Subcutaneous adipose tissue (tissue), 4 donors: ENCODE data around the gene JOSD1. TPM values are rescaled to one million over a fixed set of nuclear protein-coding genes. Genes with fewer than 3 reads are reported as not detected.

Source experiments
- total RNA-seq, 4 donors: library from RNA; depleted of rRNA; stranded (reverse); fragments of >200 nt; gene quantifications; one replicate each; pipeline ENCODE4 v1.1.0, GENCODE V29; 2016
- TF ChIP-seq, protein P1 (sequence below): fragments of 450-650 bp; IDR thresholded peaks from one replicate; pipeline ENCODE4 v1.5.1; 2016; ENCODE audit warnings: low read depth, mild to moderate bottlenecking, control low read depth, antibody characterized with exemption, moderate library complexity

Gene JOSD1
- total RNA-seq, 4 donors from 2014 or later = 35.9 to 59.2 (median 50.0) TPM

DNA sequence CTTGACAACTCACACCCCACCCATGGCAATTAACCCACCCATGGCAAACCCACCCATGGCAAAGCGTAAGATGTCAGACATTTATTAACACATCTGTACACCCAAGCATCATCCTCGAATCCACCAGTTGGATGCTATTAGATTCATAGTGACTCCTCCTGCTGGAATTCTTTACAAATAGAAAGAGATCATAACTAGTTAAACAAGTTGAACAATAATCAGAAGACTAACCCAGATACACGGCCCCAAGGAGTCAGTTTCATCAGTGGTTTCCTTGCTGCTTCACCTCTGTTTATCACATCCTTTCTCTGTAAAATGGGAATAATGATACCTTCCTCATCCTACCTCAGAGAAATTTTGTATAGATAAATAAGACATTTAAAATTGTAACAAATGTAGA, 10.1 kb upstream of the JOSD1 start:
- TF ChIP-seq, protein P1, sequence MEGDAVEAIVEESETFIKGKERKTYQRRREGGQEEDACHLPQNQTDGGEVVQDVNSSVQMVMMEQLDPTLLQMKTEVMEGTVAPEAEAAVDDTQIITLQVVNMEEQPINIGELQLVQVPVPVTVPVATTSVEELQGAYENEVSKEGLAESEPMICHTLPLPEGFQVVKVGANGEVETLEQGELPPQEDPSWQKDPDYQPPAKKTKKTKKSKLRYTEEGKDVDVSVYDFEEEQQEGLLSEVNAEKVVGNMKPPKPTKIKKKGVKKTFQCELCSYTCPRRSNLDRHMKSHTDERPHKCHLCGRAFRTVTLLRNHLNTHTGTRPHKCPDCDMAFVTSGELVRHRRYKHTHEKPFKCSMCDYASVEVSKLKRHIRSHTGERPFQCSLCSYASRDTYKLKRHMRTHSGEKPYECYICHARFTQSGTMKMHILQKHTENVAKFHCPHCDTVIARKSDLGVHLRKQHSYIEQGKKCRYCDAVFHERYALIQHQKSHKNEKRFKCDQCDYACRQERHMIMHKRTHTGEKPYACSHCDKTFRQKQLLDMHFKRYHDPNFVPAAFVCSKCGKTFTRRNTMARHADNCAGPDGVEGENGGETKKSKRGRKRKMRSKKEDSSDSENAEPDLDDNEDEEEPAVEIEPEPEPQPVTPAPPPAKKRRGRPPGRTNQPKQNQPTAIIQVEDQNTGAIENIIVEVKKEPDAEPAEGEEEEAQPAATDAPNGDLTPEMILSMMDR = no peak

DNA sequence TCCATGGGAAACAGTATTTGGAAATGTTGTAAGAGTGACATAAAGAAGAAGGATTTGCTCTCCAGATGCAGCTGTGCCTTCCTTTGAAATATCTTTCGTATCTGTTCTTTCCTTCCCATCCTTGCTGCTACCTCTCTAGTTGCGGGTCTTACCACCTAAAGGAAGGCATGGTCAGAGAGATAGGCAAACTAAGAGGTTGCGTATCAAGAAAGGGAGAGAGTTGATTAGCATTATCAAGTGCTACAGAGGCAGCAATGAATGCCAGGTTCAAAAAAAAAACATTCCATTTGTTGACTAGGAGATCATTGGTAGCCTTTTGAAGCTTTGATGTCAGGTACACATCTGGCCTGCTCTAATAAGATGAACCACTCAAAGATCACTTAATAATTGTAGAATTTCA, 9.6 kb upstream of the JOSD1 start:
- TF ChIP-seq, protein P1 = no peak

DNA sequence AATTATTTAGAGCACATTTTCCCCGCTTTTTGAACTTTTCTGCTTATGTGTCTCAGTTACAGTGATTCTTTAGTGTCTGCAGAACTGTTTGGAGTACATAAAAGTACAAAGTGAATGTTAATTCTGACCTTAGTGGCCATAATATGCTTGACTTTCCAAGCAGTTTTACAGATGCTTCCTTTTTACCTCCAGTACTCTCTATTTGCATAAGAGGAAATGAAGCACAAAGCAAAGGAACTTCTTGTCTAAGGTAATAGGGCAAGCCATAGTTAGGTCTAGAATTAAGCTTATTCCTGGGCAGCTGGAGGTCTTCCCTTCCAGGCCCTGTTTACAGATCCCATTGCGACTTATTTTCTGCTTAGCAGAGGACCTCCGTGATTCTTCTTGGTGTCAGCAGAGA, 8.6 kb upstream of the JOSD1 start:
- TF ChIP-seq, protein P1 = no peak

DNA sequence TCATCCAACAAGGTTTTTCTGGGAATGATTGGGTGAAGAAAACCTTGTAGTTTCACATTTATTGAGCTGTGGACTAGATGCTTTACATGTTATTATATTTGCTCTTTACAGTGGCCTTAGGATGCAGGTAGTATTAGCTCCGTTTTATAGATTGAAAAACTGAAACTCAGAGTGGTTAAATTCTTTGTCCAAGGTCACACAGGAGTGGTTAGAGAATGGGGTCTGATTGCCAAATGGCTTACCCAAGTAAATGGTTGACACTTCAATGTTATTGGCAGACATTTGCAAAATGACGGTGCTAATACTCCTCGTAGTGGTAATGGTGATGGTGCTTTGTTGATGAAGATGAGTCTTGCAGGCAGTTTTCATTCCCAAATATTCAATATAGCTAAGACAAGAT, 7.2 kb upstream of the JOSD1 start:
- TF ChIP-seq, protein P1 = no peak

DNA sequence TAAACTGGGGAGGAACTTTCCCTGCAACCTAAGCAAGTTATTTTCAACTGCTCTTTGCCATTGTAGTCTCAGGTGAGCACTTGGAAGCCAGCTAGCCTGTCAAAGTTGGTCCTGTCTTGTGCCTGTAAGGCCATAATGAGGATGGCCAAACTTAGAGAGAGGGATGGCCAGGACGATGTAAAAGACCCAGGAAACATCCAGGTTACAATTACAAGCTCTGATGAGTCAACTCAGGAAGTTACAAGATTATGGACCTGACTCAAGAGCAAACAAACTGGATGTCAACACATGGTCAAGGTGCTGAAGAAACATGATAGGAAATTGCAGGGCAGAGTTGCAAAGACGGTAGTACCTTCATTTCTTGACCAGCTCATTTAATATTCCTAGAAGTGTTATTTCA, 6.6 kb upstream of the JOSD1 start:
- TF ChIP-seq, protein P1 = no peak

DNA sequence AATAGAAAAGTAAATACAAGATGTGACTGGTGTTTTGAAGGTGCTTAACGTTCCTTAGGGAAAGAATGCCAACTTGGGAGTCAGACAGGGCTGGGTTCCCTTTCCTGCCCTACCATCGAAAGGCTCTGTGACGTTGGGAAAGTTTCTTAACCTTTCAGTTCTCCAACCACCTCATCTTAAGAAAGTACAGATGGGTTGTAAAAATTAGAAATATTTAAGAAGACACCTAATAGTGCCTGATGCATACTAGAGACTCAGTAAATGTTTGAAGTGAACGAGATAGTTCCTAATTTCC, 6.1 kb upstream of the JOSD1 start:
- TF ChIP-seq, protein P1 = no peak

DNA sequence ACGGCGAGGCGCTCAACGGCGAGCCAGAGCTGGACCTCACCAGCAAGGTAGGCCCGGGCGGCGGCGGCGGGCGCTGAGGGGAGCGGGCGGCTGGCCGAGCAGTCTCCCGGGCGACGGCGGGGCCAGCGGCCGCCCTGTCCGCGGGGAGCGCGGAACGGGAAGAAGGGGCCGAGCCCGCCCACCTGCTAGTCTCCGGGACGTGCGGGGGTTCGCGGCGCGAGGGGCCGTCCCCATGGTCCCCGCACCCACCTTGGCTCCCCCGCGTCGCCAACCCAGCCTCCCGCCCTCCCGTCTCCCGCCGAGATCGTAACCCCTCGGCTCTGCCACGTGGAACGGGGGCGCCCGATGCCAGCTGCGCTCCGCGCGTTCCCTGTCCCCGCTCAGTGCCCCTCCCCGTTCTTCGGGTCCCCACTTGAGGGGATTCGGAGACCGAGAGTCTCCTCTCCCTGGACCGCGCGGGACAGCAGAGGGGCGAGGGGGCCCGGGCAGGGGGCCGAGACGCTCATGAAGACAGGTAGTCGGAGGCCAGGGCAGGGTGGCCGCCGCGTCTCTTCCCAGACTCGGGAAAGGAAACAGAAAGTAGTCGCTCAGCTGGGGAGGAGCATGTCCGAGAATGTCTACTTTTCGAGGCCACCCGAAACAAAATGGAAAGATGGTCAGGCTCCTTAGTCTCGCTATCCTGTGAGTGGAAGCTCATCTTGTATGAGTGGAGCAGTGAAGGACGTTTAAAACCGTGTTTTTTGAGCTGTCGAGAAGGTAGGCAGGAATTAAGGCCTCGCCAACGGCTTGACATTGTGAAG, 5.6 kb upstream of the JOSD1 start:
- TF ChIP-seq, protein P1 = no peak
